ENCODE data around the gene TAB3. TPM values are rescaled to one million over a fixed set of nuclear protein-coding genes. Genes with fewer than 3 reads are reported as not detected.

Gene TAB3
- total RNA-seq, 2 donors from 2014 or later = 34.8 to 40.6 TPM

DNA sequence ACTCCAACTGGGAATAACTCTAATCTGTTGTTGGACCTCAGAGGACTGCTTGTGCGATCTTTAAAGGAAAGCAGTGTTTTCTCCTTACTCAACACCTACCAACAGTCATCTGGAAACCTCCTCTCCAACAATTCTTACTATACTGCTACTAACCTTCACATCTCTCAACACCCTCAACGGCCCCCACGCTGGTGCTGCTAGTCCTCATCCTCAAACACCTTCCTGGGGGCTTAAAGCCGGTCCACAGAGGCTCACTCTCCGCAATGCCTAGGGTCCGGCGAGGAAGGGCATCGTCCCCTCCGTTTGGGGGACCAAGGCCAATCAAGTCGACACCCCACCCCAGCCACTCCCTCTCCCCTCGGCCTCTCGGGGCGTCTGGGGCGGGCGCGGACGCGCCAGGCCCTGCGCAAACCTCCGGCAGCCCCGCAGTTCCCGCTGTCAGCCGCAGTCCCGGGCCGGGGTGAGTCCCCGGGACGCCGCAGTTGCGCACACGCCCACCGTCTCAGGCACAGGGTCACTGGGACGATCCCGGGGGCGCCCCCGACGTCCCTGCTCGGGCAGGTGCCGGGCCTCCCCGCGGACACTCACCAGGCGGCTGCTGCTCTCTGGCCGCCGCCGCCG, 418 bp downstream of the TAB3 start:
- no peak for DNase-seq (ENCODE audit: low spot score)
- no peaks in the 10 kb centered on the region for H3K36me3 ChIP-seq
- H3K4me3 ChIP-seq = peak overlapping the region; percentile 83
- H3K4me1 ChIP-seq (ENCODE audit: control insufficient read depth in 1 of 2, low read depth in 2 of 2) = peaks cover 0 to 6% of the 10 kb centered on the region in 2 donors
- no peaks in the 10 kb centered on the region for H3K27me3 ChIP-seq (replicated peaks; ENCODE audit: insufficient read depth)
- TF ChIP-seq, protein P1, sequence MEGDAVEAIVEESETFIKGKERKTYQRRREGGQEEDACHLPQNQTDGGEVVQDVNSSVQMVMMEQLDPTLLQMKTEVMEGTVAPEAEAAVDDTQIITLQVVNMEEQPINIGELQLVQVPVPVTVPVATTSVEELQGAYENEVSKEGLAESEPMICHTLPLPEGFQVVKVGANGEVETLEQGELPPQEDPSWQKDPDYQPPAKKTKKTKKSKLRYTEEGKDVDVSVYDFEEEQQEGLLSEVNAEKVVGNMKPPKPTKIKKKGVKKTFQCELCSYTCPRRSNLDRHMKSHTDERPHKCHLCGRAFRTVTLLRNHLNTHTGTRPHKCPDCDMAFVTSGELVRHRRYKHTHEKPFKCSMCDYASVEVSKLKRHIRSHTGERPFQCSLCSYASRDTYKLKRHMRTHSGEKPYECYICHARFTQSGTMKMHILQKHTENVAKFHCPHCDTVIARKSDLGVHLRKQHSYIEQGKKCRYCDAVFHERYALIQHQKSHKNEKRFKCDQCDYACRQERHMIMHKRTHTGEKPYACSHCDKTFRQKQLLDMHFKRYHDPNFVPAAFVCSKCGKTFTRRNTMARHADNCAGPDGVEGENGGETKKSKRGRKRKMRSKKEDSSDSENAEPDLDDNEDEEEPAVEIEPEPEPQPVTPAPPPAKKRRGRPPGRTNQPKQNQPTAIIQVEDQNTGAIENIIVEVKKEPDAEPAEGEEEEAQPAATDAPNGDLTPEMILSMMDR (IDR thresholded peaks at IDR 0.05) = no peak
- H3K9me3 ChIP-seq = no peaks in the 10 kb centered on the region
- peak overlapping the region; percentile 17 to 77 for H3K27ac ChIP-seq
- no peak for ATAC-seq (ENCODE audit: insufficient number of reproducible peaks, low FRiP score, low read depth)

DNA sequence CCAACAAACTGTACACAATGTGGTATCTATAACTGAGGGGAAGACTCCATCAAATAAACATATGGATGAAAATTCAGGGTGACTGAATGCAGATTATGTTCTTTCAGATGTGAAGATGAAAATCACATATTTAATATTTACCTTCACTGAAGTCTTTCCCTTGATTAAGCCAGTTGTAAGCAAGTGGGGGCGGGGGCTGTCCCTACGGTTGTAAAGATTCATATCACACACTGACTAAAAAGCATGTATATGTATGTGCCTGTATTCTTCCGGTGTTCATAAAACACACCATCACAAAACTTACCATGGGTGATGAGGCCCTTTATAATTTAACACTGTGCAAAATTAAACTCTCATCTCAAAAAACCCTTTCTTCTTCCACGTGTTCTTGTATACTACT, 1.3 kb downstream of the TAB3 start:
- Histone ChIP-seq H3K27me3 (replicated peaks; ENCODE audit: insufficient read depth) (no peaks in the 10 kb centered on the region), H3K9me3 (no peaks in the 10 kb centered on the region), H3K27ac (no peak overlapping the region), H3K36me3 (no peaks in the 10 kb centered on the region), H3K4me3 (peak overlapping the region; percentile 83), H3K4me1 (ENCODE audit: control insufficient read depth in 1 of 2, low read depth in 2 of 2) (peaks cover 0 to 6% of the 10 kb centered on the region in 2 donors)
- TF ChIP-seq, protein P1 (IDR thresholded peaks at IDR 0.05) = no peak
- ATAC-seq (ENCODE audit: insufficient number of reproducible peaks, low FRiP score, low read depth) (no peak), DNase-seq (ENCODE audit: low spot score) (no peak)

DNA sequence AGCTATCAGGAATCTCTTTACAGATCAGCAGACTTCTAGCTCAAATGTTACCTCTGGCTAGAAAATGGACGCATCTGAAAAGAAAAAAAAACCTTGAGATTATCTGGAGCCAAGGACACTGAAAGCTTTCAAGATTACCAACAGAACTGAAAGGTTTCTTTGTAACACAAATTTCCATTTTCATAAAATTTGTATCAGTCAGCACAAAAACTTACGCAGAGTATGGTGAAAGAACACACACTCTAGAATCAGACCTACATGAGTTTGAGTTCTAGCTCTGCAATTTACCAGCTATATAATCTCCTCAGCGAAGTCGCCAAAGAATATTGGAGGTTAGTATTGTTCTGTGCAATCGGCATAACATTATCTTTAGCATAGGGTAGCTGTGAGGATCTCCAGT, 1.8 kb downstream of the TAB3 start:
- Histone ChIP-seq H3K36me3 (no peaks in the 10 kb centered on the region), H3K4me1 (ENCODE audit: control insufficient read depth in 1 of 2, low read depth in 2 of 2) (peaks cover 0 to 6% of the 10 kb centered on the region in 2 donors), H3K27ac (no peak overlapping the region), H3K27me3 (replicated peaks; ENCODE audit: insufficient read depth) (no peaks in the 10 kb centered on the region), H3K4me3 (peak overlapping the region; percentile 83), H3K9me3 (no peaks in the 10 kb centered on the region)
- TF ChIP-seq, protein P1 (IDR thresholded peaks at IDR 0.05) = no peak
- ATAC-seq (ENCODE audit: insufficient number of reproducible peaks, low FRiP score, low read depth) (no peak), DNase-seq (ENCODE audit: low spot score) (no peak)

DNA sequence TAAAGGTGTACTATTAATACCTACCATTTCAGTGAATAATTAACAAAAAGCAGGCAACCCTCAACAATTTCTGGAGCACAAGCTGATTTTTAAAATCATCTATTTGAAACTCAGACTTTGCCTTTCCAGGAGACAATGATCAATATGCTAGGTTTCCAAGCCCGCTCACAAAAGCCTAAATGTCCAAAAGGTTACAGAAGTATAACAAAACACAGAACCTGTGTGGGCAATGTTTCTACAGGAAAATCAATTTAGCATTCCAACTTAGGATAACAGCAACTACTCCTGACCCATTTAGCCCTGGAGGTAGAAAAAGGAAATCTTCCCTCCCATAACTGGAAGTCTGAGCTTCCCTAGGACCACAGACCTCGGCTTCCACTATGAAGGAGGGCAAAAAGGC, 3.9 kb downstream of the TAB3 start:
- Histone ChIP-seq H3K36me3 (no peaks in the 10 kb centered on the region), H3K9me3 (no peaks in the 10 kb centered on the region), H3K27me3 (replicated peaks; ENCODE audit: insufficient read depth) (no peaks in the 10 kb centered on the region), H3K4me3 (no peak overlapping the region), H3K27ac (no peak overlapping the region), H3K4me1 (ENCODE audit: control insufficient read depth in 1 of 2, low read depth in 2 of 2) (peaks cover 0 to 6% of the 10 kb centered on the region in 2 donors)
- no peak for DNase-seq (ENCODE audit: low spot score)
- TF ChIP-seq, protein P1 (IDR thresholded peaks at IDR 0.05) = no peak
- ATAC-seq (ENCODE audit: insufficient number of reproducible peaks, low FRiP score, low read depth) = no peak

DNA sequence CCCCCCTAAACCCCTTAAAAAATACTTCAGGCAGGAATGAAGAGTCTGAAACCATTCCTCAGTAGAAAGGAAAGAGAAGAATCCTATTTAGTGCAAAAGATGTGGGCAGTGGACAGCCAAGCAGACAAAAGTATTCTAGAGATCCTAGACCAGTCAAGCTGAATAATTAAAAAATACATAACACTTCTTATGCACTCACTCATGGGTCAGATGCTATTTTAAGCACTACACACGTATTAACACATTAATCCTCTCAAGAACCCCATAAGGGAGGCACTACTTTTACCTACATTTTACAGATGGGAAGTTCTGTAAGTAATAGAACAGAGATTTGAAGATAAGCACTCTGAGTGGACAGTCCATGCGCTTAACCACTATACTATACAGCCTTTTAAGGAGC, 5.9 kb downstream of the TAB3 start:
- Histone ChIP-seq H3K36me3 (no peaks in the 10 kb centered on the region), H3K4me3 (no peak overlapping the region), H3K27ac (no peak overlapping the region), H3K9me3 (no peaks in the 10 kb centered on the region), H3K27me3 (replicated peaks; ENCODE audit: insufficient read depth) (no peaks in the 10 kb centered on the region), H3K4me1 (ENCODE audit: control insufficient read depth in 1 of 2, low read depth in 2 of 2) (peaks cover 0 to 6% of the 10 kb centered on the region in 2 donors)
- DNase-seq (ENCODE audit: low spot score) (no peak), ATAC-seq (ENCODE audit: insufficient number of reproducible peaks, low FRiP score, low read depth) (no peak)
- TF ChIP-seq, protein P1 (IDR thresholded peaks at IDR 0.05) = no peak
